Measurements from ENCODE around the gene MAST4.

MAST4 gene

DNA sequence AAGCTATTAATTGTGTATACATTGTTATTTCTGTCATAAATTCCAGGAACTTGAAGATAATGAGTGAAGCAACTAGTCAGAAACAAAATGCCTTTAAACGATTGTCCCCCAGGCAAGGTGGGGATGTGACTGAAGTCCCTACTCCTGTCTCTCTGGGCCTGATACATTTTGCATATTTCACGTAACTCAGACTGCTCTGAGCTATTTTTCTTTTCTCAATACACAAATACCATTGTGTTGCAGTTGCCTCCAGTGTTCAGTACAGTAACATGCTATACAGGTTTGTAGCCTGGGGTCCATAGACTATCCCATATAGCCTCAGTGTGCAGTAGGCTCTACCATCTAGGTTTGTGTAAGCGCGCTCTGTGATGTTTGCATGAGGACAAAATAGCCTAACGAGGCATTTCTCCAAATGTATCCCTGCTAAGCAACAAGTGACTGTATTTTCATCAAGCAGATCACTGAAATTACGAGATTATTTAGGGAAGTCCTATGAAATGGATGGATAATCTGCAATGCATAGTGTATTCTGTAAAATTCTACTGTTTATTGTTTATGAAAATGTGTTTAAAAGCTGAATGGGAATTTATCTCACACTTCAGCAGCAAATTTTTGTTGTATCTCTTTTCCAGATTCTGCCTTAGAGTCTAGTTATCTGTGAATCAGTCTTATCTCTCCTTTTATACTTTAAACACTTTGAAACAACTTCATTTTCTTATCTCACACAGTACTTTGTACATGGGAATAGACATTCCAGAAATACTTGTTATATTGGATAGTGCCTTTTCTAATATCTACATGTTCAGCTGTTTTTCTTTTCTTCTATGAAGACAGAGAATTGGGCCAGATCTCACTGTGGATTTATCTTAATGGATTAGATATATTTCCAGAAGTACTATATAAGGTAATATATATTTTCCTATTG lies 449.9 kb downstream of the MAST4 start:
- DNase-seq (ENCODE audit: low read depth) = no peak

DNA sequence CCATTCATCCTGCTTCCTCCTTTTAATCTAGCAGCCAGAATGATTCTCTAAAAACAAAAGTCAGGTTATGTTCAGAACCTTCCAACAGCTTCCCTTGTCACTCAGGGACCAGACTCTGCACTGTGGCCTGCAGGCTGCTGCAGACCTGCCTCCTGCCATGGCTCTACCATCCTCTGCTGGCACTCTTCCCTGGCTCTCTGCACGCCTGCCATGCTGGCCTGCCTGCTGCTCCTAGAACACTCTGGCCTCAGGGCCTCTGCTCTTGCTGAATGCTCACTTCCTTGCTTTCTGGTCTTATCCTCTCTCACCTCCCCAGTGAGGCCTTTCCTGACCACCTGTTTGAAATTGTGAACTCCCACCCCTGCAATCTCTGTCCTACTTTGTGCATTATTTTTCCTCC lies 451.0 kb downstream of the MAST4 start:
- DNase-seq (ENCODE audit: low read depth) = no peak

DNA sequence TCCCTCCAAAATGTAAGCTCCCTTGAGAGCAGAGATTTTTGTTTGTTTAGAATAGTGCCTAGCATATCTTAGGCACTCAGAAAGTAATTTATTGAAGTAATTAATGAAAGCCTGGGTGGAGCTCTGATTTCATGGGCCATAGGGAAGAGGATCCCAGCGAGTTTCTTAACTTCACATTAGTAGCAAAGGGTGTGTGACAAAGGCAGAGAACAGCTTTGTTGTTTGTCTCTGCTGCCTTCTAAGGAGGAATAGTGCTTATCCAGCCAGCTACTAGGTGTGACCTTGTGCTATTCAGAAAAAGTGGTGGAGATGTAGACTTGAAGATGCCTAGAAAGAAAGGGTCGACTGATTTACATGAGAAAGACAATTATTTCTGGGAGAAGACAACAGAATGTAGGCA lies 451.4 kb downstream of the MAST4 start:
- no peak for DNase-seq (ENCODE audit: low read depth)

DNA sequence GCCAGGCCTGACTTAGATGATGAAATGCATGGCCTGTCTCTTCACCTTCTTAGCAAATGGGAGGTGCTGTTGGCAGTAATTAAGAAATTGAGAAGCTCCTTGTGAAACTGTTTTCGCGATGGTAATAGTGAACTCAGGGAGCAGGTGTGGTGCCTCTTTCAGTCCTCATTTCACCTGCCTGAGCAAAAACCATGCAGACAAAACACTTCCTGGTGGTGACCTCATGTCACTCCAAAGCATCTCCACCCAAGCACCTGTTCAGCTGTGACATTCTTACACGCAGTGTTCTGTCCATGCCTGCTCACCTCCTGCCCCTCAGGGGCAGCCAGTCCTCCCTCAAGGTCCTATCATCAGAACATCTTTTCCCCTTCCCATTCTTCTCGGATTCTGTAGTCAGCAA lies 453.9 kb downstream of the MAST4 start:
- no peak for DNase-seq (ENCODE audit: low read depth)

DNA sequence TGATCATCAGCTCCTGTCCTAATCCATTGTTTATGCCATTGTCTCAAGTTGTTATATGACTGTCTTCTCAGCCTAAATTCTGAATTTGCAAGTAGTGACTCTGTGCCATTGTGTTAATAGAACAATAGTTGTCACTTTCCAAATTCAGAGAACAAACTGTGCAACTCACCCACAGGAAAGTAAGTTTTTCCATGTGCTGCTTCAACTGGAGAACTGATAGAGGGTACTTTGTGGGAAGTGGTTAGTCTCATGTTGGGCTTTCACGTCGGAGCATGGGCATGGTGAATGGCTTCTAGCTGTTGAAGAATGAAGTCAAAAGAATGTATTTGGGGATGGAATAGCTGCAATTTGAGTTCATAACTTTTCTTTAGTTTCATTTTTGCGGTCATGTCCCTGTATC lies 454.4 kb downstream of the MAST4 start:
- no peak for DNase-seq (ENCODE audit: low read depth)

DNA sequence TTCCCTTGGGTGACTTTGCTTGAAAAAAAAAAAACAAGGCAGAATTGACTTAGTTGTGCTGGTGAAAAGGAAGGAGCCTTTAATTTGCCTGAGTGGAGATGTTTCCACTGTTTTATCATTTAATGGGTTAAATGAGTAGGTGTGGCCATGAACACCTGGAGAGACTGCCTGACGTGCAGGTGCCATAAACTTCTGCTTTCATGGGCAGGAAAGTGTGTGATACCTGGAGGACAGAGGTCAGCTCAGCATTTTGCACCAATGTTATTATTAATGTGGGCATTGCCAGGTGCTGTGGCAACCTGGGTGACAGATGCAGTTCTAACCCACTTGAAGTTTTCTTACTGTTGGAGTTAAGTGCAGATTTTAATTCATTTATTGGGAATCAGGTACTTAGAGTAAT lies 455.0 kb downstream of the MAST4 start:
- no peak for DNase-seq (ENCODE audit: low read depth)

DNA sequence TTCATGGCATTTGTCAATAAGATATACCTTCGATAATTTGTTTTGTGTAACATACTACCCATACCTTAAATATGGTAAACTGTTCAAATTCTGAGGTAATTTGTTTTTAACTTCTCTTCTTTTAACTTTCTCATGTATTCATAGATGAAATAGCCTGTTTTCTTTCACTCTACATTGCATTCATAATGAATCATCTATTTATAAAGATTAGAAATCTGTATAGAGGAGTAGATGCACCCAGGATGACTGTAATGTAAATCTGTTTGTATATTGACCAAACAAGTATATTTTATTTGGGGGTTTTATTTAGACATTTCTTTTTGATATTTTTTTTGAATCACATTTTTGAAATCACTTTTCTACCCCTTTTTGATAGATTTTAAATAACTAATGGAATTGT lies 455.8 kb downstream of the MAST4 start:
- no peak for DNase-seq (ENCODE audit: low read depth)

DNA sequence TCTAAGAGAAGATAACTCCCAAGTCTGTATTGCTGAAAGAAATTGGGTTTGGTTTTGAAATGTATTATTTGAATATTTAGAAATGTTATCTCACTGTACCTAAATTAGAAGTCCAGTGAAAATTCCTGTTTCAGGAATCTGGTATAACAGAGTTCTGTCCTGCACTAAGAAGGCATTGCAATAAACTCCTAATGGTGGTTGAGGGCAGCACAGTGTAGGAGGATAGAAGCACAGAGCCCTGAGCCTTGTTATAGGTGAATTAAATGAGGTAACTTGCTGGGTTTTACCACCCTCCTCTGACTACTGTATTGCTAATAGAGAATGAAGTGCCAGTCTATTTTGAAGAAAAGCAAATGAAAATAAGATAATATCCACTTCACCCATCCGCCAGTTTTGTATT lies 457.0 kb downstream of the MAST4 start:
- no peak for DNase-seq (ENCODE audit: low read depth)

DNA sequence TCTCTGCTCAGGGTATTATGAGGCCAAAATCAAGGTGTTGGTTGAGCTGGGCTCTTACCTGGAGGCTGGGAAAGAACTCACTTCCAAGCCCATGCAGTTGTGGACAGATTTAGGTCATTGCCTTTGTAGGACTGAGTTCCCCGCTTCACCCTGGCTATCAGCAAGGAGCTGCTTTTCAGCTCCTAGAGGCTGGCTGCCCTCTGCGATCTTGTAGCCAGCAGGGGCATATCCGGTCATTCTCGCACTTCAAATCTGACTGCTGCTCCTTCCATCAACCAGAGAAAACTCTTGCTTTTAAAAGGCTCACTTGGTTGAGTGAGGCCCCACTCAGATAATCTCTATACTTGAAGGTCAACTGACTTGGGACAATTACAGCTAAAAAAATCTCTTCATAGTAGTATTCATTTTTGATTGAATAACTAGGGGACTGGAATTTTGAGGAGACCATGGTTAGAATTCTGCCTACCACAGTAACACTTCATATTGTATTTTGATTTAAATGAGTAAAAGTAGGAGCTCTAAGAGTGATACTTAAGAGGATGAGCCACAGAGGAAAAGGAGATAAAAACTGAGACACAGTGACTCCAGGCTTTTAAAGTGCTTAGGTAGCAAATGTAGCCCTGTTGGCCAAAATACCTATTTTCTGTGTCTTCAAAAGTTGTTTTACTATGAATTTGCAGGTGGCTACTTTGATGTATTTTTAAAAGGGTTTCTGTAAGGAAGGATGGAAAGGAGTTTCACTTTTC lies 463.0 kb downstream of the MAST4 start:
- DNase-seq (ENCODE audit: low read depth) = no peak

DNA sequence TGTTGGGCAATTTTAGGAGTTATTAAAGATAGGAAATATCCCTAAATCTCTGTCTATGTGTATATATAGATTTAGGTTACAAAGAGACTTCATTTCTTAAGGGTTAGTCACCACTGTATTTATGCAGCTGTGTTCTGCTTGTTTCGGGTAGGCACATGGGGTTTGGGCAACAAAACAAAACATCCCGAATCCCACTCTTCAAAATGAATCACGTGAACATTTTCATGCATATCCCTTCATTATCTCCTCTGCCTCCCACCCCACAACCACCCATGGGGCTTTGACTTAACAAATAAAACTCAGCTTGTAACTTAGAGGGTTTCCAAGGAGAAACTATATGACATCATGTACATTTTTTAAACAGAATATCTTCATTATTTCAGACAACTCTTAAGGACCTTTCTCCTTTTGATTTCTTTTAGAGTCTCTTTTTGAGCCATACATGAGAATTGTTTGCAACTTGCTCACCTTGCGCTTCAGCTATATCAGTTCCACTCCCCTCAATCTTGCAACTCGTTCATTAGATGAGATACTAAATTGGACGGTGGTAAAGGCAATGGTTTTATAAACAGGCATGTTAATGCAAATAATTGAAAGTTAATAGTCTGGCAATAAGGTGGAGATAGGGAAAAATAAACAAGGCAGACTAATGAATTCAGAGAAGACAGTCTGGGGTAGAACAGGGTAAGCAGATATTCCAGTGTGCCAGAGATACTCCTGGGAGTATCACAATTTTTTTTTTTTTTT lies 463.7 kb downstream of the MAST4 start:
- no peak for DNase-seq (ENCODE audit: low read depth)

DNA sequence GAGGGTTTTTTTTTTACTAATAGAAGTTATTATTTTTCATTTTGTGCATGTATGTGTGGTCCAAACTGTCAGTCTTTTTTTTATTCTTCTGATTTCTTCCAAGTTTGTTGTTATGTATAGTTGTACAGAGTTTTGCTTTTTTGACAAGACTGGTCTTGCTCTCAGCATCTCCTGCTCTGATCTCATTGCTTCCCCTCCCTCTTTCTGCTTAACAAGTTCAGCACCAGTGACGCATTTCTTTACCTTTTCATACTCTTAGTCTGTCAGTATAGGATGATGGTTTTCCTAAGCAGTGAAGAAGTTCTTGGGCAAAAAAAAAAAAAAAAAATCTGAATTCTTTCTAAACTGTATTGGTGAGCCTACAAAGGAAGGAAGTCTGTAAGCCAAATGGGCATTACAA lies 465.3 kb downstream of the MAST4 start:
- no peak for DNase-seq (ENCODE audit: low read depth)

DNA sequence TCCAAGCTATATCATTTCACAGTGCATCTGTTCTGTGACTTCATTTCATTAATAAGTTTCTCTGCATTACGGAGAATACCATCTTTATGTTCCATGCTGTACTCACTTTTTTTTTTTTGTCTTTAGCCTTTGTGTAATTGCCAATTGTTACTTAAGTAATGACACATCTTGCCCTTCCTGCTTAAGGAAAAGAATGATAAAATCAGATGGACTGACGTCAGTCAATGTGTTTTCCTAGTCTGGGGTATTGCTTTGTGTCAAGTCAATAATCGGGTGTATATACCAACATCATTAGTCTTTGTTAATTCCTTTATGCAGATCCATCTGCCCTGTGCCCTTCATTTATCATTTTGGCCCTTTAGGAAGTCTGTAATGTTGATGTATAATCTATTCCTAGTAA lies 466.9 kb downstream of the MAST4 start:
- DNase-seq (ENCODE audit: low read depth) = no peak

DNA sequence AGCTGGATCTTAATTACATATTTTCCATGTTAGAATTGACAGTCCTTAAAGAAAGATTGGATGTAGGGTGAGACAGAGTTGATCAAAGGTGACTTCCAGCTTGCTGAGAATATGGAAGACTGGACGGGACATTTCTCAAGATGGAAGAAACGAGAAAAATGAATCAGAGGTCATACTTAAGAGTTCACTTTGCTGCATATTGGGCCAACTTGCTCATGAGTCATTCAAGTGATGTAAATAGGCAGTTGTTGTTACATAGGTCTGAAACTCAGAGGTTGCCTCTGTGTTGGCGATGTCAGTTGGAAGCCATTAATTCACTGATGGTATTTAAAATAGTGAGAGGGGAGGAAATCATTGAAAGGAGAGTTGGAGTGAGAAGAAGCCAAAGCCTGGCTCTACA lies 467.6 kb downstream of the MAST4 start:
- DNase-seq (ENCODE audit: low read depth) = no peak

DNA sequence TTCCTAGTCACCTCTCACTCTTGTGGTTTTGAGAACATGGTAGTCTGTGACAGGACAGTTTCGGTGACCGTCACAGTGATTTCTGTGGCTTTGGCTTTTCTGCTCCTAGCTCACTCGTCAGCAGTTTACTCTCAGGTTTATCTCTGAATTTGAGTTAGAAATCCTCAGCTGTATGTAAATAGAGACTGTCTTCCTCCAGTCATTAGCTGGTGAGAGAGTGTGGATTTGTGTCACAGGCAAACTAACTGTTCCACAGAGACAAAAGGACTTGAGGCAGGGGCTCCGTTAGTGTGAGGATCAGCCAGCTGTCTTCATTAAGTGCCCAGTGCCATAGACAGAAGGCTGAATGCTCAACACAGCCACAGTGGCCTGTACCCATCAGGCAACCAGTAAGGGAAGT lies 469.0 kb downstream of the MAST4 start:
- DNase-seq (ENCODE audit: low read depth) = no peak

DNA sequence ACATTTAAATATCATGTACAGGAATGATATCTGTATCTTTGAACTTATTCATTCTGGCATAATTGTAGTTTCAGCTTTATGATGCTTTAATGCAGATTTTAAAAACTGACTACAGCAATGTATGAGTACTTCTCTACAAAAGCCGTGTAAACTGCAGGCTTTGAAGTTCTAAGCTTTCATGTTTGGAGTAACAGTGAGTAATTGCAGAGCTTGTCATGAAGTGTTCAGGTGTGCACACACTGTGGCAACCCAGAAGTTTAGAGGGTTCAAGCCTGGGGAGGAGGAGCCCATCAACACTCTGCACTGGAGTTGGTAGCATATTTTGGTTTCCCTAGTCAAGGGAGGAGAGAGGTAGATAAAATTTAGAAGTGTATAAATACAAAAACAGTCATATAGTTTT lies 469.5 kb downstream of the MAST4 start:
- DNase-seq (ENCODE audit: low read depth) = no peak

DNA sequence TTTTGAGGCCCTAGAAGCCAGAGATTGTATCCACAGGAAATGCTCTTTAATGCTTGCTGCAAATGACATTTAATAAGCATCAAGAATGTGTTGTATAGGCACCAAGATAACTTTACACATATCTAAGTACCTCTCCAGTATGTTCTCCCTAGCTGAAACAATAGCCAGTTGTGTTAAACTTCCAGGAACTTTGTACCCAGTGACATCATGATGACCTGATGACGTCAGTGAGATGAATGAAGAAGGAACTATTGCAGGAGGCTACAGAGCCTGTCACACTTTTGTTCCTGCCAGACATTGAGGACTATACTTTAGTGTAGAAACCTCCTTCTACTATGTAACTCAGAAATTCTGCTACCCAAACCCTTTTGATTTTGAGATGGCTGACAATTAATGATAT lies 470.6 kb downstream of the MAST4 start:
- DNase-seq (ENCODE audit: low read depth) = no peak

DNA sequence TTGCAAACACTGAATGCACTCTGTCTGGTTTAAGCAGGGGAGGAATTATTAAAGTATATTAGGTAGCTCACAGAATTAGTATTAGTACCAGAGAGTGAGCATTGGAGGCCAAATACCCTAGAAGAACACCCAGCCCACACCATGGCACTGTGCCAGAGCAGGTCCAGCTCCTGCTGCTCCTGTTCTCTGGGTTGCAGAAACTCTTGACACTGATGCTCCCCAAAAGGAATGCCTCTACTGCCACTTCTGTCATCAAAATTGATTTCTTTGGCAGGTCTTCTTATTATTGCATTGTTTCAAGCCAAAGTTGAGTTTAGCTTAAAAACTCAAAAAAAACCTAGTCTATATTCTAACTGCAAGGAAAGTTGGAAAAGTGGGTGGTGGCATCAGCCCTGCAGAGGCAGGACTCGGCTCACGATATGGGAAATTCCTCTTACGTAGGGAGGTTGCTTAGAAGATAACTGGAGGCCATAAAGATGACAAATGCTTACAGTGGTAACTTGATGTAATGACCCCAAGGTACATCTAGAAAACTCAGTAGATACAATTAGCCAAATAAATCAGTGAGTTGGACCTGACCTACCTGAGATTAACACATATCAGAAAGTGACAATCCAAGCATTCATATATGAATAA lies 477.0 kb downstream of the MAST4 start:
- DNase-seq (ENCODE audit: low read depth) = no peak

DNA sequence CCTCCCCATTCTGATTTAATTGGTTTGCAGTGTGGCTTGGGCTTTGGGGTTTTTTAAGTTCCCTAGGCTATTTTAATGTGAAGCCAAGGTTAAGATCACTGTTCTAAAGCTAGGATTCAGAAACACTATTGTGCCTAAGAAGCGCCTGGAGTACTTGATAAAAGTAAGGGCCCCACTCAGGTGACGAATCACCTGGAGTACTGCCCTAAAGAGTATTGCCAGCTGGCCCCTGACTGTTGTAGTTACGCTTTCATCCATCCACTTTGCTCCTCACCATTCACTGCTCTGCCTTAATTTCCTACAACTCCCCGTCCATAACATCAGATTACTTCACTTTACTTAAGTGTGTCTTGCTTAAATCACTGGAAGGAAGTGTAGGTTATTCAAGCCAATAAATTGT lies 481.1 kb downstream of the MAST4 start:
- no peak for DNase-seq (ENCODE audit: low read depth)

DNA sequence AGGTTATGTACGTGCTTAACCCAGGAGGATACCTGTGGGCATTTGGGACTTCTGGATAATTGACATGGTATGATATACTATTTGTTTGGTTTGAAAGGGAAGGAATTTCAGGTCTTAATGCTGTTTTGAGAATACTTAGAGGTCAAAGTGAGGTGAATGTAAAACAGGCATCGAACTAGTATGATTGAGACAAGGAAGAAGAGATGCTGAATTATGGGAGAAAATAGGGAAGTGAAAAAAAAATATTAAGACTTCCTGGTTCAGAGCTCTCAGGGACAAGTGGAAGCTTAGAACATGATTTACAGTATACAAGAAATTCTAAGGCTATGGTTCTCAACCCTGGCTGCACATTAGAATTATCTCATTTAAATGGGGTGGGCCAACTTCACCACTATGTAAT lies 485.1 kb downstream of the MAST4 start:
- no peak for DNase-seq (ENCODE audit: low read depth)

DNA sequence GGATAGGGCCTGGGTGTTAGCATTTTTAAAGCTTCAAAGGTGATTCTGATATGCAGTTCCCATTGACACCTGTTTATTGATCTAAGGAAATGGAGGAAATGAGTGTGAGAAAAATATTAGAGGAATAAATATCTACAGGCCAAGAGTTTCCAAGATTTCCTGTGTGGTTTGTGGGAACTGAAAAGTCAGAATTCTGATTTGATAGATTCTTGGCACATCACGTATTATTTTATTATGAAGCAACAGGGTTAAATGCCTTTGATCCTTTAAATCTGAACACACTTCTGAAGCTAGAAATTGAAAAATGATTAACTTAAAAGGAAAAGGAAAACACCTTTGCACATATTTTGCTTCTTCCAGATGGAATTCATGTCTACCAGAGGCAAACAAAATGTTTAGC lies 486.7 kb downstream of the MAST4 start:
- DNase-seq (ENCODE audit: low read depth) = no peak

DNA sequence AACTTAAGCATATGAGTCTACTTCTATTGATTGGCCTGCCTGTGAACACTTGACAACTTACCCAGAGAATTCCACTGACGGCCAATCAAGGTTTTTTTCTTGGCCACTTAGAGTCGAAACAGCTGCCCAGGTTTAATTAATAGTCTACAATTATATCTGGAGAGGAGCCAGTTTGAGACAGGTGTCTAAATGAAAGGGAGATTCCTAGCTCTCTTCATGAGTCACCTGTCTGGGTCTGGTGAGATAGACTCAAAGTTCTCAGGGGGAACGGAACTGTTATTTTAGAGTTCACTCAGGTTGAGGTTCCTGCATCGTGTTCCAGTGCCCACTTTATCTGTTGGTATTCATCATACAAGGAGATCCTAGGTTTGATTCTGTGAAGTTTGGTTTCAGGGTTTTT lies 489.4 kb downstream of the MAST4 start:
- no peak for DNase-seq (ENCODE audit: low read depth)

DNA sequence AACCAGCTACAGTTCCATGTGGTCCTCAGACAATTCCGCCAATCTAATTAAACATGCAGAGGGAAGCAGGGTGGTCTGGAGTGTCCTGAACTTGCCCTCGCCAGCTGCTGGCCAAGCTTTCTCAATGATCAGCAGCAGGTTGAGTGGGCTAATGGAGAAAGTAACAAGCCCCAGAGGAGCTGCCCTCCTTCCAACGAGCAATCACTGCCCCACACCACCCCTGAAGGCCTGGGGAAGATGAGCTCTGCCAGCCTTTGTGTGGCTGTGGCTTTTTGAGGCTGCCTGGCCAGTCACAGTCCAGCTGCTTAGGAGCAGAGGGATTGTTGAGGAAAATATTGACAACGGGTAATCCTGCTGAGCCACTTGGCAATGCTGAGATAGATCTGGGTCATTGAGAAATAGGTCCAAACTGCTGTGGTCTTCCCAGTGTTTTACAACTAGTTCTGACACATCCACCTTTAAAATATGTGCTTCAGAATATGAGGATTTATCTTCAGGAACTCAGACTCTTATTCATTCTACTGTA lies 493.1 kb downstream of the MAST4 start:
- DNase-seq (ENCODE audit: low read depth) = no peak
